ENCODE results near the gene MORN2.

The MORN2 gene

DNA sequence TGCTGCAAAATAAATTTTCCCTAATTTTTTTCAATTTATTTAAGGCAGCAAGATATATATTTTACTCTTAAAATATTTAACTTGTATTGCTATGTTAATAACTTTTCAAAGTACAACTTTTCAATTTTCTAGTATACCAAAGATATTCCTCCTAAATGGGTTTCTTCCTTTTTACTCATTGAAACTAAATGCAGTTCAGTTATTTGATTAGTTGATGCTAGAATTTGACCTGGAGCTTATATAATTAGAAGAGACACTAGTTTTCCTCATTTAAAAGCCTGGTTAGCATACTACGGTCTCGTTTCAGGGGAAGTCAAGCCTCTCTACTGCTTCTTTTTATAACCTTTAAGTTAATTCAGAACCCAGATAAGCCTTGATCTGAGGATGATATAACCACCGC, 13.8 kb downstream of the MORN2 start, which contains the start of gene ARHGEF33:
Gene ARHGEF33, plus strand, starts transcription at position 301 of the 400 bp plus-strand sequence. CDS start 29,573 bp downstream, outside the sequence.
- DNase-seq (ENCODE audit: low read depth in 3 of 3), result no peak

DNA sequence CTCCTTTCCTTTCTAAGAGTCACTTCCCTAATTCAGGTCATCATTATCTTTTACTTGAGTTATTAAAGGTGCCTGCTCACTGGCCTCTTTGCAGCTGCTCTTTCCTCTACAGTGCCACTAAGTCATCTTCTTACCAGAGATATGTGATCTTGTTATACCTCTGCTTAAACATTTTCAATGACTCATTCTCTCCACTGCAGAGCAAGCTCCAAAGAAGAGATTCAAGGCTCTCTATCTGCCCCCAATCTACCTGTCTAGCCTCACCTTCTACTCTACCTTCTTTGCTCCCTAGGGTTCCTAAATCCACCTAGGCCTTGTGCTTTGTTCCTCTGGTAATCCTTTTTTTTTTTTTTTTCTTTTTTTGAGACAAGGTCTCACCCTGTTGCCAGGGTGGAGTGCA, 17.0 kb downstream of the MORN2 start:
- DNase-seq (ENCODE audit: low read depth in 3 of 3), result no peak

DNA sequence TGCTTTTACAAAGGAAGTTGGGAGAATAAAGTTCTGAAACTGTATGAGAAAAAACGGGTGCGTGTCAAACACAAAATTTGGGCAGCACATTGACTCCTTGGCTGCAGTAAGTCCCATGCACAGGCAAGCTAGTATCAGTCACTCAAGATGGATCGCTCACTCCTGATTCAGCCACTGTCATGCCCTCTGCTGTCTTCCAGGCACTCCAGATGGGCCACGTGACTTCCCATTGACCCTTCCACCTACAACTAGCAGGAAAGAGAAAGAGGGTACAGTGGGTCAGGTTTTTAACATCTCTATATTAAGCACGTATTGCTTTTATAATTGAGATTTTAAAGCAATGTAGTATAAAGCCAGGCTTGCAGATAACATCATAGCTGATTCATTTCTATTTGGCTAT, 22.5 kb downstream of the MORN2 start:
- DNase-seq (ENCODE audit: low read depth in 3 of 3), result no peak

DNA sequence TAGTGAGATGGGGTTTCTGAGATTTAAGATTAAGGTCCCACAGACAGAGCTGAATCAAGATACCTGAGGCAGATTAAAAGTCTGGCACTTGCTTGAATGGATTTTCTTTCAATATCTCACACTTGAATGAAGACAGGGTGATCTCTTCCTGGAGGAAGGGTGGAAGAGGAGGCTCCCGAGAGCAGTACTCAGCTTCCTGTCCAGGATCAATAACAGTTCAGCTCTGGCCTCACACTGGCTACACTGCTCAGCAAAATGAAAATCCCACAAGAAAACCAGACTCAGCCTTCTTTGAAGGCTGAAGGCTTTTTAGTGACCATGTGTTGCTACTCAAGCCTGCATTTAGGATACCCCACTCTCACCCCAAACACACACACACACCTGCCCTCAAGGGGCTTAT, 24.9 kb downstream of the MORN2 start:
- DNase-seq (ENCODE audit: low read depth in 3 of 3), result no peak

DNA sequence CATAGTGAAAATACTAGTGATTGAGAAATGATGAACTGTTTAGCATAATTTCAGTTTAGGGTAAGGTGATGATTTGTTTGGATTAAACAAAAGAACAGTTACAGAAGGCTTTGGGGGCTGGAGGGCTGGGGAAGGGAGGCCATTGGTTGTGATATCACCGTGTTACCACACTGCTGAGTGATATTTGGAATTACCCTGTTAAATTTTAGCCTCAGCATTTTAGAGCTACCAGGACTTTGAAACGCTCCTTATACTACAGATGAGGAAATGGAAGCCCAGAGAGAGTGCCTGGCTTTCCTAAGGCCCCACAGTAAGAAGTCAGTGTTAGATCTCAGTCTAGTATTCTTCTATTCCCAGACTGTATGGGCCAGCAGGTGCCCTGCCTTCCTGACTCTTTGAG, 29.5 kb downstream of the MORN2 start:
- no peak for DNase-seq (ENCODE audit: low read depth in 3 of 3)

DNA sequence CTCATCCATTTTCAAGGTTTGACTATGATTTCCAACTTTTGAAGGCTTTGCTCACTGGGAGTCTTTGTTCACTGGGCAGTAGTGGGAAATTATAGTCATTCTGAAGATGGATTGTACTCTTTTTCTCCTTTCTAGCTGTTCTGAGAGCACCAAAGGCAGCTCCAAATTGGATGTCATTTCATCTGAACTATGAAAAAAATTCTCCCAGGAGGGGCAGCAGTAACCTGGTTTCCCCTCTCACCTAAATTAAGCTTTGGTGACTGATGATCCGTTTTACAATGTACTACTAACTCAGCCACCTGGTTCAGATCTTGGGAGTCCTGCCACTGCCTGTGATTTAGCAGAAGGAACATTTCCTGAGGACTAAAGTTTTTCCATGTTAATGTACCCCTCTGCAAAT, 31.5 kb downstream of the MORN2 start:
- DNase-seq (ENCODE audit: low read depth in 3 of 3), result no peak

DNA sequence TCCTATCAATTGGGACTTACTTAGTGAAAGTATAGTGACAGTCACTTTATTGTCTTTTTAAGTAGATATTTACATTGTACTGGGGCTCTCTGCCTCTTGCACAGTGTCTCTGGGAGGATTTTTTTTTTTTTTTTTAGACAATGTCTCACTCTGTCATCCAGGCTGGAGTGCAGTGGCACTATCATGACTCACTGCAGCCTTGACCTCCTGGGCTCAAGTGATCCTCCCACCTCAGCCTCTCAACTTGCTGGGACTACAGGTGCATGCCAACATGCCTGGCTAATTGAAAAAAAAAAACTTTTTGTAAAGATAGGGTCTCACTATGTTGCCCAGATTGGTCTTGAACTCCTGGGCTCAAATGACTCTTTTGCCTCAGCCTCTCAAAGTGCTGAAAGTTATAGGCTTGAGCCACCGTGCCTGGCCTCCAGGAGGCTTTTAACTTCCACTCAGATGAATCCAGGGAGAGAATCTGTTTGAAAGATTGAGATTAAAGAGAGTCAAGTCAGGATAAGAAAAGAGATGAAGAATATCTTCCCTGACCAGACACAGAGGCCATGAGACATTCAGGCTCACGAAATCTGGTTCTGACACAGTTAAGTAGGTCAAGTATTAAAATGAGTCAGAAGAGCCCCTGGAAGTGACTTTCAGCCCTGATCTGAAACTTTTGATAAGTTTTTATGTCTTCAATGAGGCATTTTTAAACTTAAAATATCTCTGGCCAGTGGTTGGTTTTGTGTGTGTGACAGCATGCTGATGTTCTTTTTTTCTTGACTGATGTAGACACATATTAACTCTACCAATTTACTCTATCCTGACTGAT, 32.2 kb downstream of the MORN2 start:
- DNase-seq (ENCODE audit: low read depth in 3 of 3), result no peak

DNA sequence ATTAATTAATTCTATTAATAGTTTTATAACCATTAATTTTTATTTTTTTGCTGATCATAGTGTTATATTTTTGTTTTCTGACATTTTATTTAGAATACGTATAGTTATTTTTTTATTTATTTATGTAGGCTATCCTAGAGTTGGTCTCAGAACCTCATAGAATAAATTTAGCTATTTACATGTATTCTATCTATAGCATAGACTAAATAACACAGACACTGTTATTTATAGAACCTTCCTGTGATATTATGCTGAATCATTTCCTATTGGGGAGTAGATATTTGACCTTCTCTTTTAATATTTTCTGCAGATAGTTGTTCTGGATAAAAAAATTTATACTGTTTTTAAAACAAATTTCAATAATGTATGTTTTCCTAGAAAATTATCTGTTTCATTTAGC, 34.1 kb downstream of the MORN2 start:
- no peak for DNase-seq (ENCODE audit: low read depth in 3 of 3)

DNA sequence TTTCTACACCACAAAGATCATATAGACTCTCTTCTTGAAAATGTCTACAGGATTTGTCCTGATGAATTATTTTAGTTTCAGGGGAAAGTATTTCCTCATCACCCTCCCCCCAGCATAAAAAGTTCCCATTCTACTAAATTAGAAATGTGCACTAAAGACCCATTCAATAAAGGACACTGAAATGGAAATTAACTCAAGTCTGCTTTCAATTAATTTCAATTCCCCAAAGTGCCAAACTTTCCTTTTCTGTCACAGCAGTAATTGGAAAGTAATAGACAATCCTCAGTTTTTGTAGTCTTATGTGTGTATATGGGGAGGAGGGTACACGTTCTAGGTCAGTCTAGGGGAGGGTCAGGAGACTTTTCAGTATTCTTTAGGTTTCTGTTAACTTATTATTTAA, 35.4 kb downstream of the MORN2 start:
- DNase-seq (ENCODE audit: low read depth in 3 of 3), result no peak

DNA sequence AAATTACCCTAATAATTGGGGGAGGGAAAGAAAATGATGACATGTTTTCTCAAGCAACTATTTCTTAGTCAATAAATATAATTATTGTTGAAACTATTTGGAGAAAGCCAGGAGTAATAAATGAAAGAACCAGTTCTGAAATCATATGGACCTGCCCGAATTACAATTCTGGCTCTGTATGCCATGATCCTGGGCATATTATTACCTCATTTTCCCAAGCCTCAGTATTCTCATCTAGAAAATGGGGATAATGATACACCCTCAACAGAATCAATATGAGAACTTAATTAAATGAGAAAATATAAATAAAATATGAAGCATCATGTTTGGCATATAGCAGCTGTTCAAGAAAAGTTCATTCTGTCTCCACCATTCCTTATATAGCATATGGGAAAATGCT, 36.8 kb downstream of the MORN2 start:
- DNase-seq (ENCODE audit: low read depth in 3 of 3), result no peak

DNA sequence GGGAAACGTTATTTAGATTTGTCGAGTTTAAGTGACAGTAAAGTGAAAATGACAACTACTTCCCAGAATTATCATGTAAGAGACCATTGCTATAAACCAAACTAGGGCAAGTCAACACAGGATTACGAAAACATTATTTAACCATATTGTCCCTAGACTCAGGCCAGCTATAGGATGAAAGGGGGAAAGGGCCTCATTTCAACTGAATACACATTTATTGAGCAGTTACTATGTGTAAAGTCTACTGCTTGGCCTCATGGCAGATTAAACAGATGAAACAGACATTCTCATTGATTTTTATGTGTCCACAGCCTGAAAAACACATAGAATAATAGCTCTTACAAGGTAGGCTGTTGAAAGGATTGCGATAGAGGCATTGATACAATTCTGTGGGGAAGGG, 46.6 kb downstream of the MORN2 start:
- DNase-seq (ENCODE audit: low read depth in 3 of 3), result no peak

DNA sequence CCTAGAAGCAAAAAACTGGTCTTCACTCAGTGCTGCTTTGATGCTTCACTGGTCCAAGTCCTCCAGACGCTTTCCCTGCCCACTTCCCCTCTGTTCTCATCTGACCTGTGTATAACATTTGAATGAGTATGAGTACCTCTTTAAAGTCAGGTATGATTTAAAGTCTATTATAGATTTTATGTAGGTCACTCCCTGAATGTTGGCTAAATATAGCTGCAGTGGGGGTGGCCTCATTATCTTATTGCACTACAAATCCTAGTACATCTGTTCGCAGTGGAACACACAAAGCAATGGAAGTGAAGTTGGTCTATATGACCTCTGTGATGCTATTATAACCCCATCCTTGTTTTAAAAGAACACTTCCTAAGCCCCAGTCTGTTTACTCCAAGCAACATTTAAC, 47.1 kb downstream of the MORN2 start:
- no peak for DNase-seq (ENCODE audit: low read depth in 3 of 3)

DNA sequence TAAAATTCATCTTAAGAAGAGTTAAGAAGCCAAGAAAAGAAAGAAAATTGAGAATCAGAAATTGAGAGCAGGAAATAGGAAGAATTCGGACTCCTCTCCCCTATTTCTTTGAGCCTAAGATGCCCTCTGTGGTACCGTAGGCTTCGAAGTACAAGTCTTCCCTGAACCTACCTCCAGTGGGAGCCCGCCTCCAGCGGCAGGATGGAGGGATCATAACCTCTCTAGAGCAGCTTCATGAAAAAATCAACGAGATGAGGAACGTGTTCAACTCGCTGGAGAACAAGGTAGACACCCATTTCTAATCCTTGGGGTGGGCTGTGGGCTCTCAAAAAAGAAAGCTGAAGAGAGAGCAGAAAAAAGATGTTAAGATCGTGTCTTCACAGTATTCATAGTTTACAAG, 50.2 kb downstream of the MORN2 start:
- no peak for DNase-seq (ENCODE audit: low read depth in 3 of 3)

DNA sequence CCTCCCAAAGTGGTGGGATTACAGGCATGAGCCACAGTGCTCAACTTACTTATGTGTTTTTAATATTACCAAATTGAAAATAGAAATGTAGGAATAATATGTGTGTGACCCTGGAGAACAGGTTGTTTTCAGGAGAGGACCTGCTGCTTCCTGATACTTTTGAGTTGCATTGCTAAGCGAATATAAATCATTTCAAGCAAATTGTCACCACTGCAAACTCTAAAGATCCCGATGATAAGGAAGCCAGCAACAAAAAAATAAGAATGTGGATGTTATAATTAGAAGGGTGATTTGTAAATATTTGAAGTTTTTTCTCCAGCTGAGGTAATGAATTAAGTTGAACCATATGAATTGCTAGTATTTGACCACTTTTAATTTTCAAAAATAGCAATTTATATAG, 54.8 kb downstream of the MORN2 start:
- no peak for DNase-seq (ENCODE audit: low read depth in 3 of 3)

All from stimulated activated CD4-positive, alpha-beta T cell treated with anti-CD3 and anti-CD28 coated beads, TNF-alpha, amount 100 ng/mL, for 48 hours (primary cell).